ENCODE measurements around the gene RTTN. TPM values are rescaled to one million over a fixed set of nuclear protein-coding genes. Genes with fewer than 3 reads are reported as not detected.

The RTTN gene
- total RNA-seq, 2 donors from 2014 or later = 13.0 to 20.1 TPM

DNA sequence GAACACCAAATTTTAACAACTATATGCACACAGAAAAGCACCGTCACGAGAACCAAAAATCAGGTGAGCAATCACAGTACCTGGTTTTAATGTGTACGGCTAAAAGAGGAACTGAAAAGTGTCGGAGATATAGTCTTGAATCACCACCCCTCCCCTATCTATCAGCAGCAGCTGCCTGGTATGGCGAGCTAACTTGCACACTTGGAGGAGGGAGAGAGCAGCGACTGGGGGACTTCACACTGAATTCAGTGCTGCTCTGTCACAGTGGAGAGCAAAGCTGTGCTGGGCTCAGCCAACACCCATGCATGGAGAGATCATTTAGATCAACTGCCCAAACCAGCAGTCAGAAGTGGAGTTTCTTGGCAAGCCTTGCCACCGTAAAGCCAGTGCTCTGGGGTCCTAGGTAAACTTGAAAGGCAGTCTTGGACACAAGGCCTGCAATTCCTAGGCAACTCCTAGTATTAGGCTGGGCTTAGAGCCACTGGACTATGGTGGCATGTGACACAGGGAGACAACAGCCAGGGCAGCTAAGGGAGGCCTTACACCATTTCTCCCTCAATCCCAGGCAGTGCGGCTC lies 168.6 kb downstream of the RTTN start:
- 94 to 98% methylated on average over 7 to 8 of the region's 8 CpGs for WGBS, 2 donors
- Histone ChIP-seq H3K4me1 (no peaks in the 10 kb centered on the region), H3K27ac (no peak overlapping the region), H3K36me3 (replicated peaks in 1 of 2; ENCODE audit: insufficient read depth in 1 of 2, low read depth in 2 of 2) (no peaks in the 10 kb centered on the region), H3K27me3 (no peaks in the 10 kb centered on the region), H3K4me3 (no peak overlapping the region), H3K9me3 (no peaks in the 10 kb centered on the region)
- DNase-seq = no peak
- intact Hi-C loops (cut with DNase I) = no loop called here
- ATAC-seq = no peak
- TF ChIP-seq, protein P1, sequence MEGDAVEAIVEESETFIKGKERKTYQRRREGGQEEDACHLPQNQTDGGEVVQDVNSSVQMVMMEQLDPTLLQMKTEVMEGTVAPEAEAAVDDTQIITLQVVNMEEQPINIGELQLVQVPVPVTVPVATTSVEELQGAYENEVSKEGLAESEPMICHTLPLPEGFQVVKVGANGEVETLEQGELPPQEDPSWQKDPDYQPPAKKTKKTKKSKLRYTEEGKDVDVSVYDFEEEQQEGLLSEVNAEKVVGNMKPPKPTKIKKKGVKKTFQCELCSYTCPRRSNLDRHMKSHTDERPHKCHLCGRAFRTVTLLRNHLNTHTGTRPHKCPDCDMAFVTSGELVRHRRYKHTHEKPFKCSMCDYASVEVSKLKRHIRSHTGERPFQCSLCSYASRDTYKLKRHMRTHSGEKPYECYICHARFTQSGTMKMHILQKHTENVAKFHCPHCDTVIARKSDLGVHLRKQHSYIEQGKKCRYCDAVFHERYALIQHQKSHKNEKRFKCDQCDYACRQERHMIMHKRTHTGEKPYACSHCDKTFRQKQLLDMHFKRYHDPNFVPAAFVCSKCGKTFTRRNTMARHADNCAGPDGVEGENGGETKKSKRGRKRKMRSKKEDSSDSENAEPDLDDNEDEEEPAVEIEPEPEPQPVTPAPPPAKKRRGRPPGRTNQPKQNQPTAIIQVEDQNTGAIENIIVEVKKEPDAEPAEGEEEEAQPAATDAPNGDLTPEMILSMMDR (IDR thresholded peaks at IDR 0.05) = no peak
- no peak for TF ChIP-seq POLR2A (IDR thresholded peaks at IDR 0.05)

DNA sequence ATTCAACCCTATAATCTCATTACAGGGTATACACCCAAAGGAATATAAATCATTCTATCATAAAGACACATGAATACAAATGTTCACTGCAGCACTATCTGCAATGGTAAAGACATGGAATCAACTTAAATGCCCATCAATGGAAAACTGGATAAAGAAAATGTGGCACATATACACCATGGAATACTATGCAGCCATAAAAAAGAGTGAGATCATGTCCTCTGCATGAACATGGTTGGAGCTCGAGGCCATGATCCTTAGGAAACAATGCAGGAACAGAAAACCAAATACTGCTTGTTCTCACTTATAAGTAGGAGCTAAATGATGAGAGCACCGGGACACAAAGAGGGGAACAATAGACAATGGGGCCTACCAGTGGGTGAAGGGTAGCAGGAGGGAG lies 169.3 kb downstream of the RTTN start:
- DNase-seq (no peak), ATAC-seq (no peak)
- whole genome bisulfite sequencing, 2 donors = 93 to 100% methylated on average over 2 of the region's 2 CpGs
- no peaks in the 10 kb centered on the region for H3K4me1 ChIP-seq
- no peaks in the 10 kb centered on the region for H3K9me3 ChIP-seq
- no peak for TF ChIP-seq POLR2A (IDR thresholded peaks at IDR 0.05)
- TF ChIP-seq, protein P1 (IDR thresholded peaks at IDR 0.05) = no peak
- intact Hi-C loops (cut with DNase I) = no loop called here
- H3K27ac ChIP-seq = no peak overlapping the region
- H3K4me3 ChIP-seq = no peak overlapping the region
- no peaks in the 10 kb centered on the region for H3K27me3 ChIP-seq
- no peaks in the 10 kb centered on the region for H3K36me3 ChIP-seq (replicated peaks in 1 of 2; ENCODE audit: insufficient read depth in 1 of 2, low read depth in 2 of 2)

DNA sequence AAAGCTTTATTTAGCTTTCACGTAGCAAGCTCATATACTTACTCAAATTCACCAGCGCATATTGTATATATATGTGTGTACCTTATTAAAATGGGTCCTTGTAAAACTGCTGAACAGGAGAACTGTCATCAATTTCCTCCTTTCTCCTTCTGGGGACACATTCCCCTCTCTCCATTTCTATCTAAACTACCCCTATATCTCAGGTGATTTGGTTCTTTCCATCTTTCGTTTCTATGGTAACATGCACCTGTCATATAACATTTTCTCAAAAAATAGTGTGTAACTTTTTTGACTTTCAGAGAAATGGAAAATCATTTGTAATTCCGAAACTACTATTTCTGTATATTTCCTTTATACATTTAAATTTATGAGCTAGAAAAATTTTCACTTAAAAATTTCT lies 174.3 kb downstream of the RTTN start:
- WGBS, 2 donors = 95 to 96% methylated on average over 4 of the region's 4 CpGs
- no peaks in the 10 kb centered on the region for H3K27me3 ChIP-seq
- no peak overlapping the region for H3K27ac ChIP-seq
- no peaks in the 10 kb centered on the region for H3K4me1 ChIP-seq
- no peak for ATAC-seq
- intact Hi-C loops (cut with DNase I) = no loop called here
- TF ChIP-seq, protein P1 (IDR thresholded peaks at IDR 0.05) = no peak
- TF ChIP-seq POLR2A (IDR thresholded peaks at IDR 0.05) = no peak
- H3K4me3 ChIP-seq = no peak overlapping the region
- no peak for DNase-seq
- H3K36me3 ChIP-seq (replicated peaks in 1 of 2; ENCODE audit: insufficient read depth in 1 of 2, low read depth in 2 of 2) = no peaks in the 10 kb centered on the region
- no peaks in the 10 kb centered on the region for H3K9me3 ChIP-seq

DNA sequence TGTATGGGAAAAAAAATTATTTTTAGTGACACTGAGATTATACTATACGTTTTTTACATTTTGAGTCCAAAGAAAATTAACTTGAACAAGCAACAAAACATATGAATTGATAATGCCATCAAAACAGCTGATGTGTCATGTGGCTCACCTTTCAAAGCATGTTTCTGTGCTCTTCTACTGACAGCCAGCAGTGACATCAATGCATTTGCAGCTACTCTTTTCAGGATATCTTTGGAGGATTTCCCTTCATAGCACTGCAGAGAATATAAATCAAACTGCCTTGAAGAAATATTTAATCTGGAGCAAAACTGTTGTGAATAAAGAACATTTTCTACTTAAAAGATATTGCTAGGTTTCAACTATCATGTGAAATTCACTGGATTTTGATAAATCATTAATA lies 174.8 kb downstream of the RTTN start:
- Histone ChIP-seq H3K27me3 (no peaks in the 10 kb centered on the region), H3K4me3 (no peak overlapping the region), H3K36me3 (replicated peaks in 1 of 2; ENCODE audit: insufficient read depth in 1 of 2, low read depth in 2 of 2) (no peaks in the 10 kb centered on the region), H3K27ac (no peak overlapping the region), H3K9me3 (no peaks in the 10 kb centered on the region), H3K4me1 (no peaks in the 10 kb centered on the region)
- DNase-seq (no peak), ATAC-seq (no peak)
- intact Hi-C loops (cut with DNase I) = no loop called here
- WGBS, 2 donors = 46 to 56% methylated on average over 1 of the region's 1 CpG
- TF ChIP-seq POLR2A (IDR thresholded peaks at IDR 0.05) = no peak
- TF ChIP-seq, protein P1 (IDR thresholded peaks at IDR 0.05) = no peak

DNA sequence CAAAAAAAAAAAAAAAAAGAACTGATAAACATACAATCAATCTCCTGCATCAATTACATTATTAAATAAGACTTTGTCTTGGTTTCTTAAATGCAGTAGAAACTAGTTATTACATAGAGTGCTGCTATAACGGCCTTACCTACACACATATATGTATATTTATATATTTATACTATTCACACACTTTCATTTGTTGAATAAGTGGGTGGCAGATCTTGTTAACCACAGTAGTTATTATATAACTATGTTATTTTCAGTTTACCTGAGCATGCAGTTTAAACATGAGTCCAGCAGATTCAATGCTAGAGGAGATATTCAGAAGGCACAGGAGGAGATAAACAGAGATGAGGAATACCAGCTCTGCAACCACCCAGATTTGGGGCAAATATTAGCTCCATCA lies 176.3 kb downstream of the RTTN start:
- intact Hi-C loops (cut with DNase I) = no loop called here
- H3K36me3 ChIP-seq (replicated peaks in 1 of 2; ENCODE audit: insufficient read depth in 1 of 2, low read depth in 2 of 2) = no peaks in the 10 kb centered on the region
- H3K4me1 ChIP-seq = no peaks in the 10 kb centered on the region
- H3K9me3 ChIP-seq = no peaks in the 10 kb centered on the region
- no peak for DNase-seq
- TF ChIP-seq, protein P1 (IDR thresholded peaks at IDR 0.05) = no peak
- TF ChIP-seq POLR2A (IDR thresholded peaks at IDR 0.05) = no peak
- ATAC-seq = no peak
- H3K27me3 ChIP-seq = no peaks in the 10 kb centered on the region
- H3K27ac ChIP-seq = no peak overlapping the region
- H3K4me3 ChIP-seq = no peak overlapping the region
- 73 to 100% methylated on average over 1 of the region's 1 CpG for WGBS, 2 donors

Data from body of pancreas (tissue), 4 donors.